GM21619 (cell line): Measurements from ENCODE around the gene CFAP99.

Source experiments
- ATAC-seq: cut with Tn5 transposase; IDR thresholded peaks from one replicate; pipeline ENCODE4 v1.9.1; 2021; ENCODE audit not compliant: unreplicated experiment

Gene CFAP99

GRCh38 chr4:2445130-2445529 lies 26.4 kb downstream of the CFAP99 start:
- no peak for ATAC-seq

DNA sequence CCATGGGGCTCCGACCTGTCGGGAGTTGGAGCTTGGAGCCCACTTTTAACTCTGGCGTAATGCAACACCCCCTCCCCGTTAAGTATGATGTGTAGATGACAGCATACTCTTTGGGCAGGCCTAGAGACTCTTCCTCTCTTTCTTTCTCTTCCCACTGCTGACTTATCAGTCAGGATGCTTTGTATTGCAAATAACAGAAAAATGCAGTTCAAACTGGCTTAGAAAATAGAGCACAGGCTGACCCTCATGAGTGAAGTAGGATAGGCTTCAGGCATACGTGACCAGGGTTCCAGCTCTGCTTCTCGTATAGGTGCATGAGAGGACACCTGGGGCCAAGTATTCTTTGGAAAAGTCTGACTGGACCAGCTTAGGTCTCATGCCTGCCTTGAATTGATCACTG lies 26.8 kb downstream of the CFAP99 start:
- ATAC-seq, result no peak

DNA sequence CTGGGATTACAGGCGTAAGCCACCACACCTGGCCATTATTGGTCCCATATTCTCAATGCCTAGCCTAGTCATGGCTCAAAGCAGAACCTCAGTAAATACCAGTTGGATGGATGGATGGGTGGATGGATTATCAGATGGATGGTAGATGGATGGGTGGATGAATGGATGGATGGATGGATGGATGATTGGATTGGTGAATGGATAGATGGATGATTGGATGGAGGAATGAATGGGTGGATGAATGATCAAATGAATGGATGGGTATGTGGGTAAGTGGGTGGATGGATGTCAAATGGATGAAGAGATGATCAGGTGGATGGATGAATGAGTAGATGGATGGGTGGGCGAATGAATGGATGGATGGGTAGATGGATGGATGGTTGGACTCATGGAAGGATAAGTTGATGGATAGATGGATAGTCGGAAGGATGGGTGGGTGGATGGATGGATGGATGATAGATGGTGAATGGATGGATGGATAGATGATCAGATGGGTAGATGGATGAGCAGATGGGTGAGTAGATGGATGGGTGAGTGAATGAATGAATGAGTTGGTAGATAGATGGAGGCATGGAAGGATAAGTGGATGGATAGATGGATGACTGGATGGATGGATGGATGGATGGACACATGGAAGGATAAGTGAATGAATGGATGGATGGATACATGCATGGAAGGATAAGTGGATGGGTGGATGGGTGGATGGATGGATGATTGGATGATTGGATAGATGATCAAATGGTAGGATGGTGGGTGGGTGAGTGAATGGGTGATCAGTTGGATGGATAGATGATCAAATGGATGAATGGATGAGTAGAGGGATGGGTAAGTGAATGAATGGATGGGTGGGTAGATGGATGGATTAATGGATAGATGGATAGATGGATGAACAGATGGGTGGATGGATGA lies 28.2 kb downstream of the CFAP99 start:
- ATAC-seq, result no peak

GRCh38 chr4:2448589-2448988 lies 29.8 kb downstream of the CFAP99 start:
- ATAC-seq, result no peak

- no peak for ATAC-seq
These were observed 30.3 kb downstream of the CFAP99 start for GRCh38 chr4:2449051-2449450.

GRCh38 chr4:2449511-2450392 lies 31.0 kb downstream of the CFAP99 start:
- no peak for ATAC-seq

- ATAC-seq, result no peak
These were observed 31.8 kb downstream of the CFAP99 start for GRCh38 chr4:2450394-2451035.

GRCh38 chr4:2451036-2451520 lies 32.3 kb downstream of the CFAP99 start:
- ATAC-seq, result no peak

GRCh38 chr4:2451821-2452785 lies 33.3 kb downstream of the CFAP99 start:
- ATAC-seq, result no peak

- no peak for ATAC-seq
These were observed 38.9 kb downstream of the CFAP99 start for GRCh38 chr4:2457481-2458295.

DNA sequence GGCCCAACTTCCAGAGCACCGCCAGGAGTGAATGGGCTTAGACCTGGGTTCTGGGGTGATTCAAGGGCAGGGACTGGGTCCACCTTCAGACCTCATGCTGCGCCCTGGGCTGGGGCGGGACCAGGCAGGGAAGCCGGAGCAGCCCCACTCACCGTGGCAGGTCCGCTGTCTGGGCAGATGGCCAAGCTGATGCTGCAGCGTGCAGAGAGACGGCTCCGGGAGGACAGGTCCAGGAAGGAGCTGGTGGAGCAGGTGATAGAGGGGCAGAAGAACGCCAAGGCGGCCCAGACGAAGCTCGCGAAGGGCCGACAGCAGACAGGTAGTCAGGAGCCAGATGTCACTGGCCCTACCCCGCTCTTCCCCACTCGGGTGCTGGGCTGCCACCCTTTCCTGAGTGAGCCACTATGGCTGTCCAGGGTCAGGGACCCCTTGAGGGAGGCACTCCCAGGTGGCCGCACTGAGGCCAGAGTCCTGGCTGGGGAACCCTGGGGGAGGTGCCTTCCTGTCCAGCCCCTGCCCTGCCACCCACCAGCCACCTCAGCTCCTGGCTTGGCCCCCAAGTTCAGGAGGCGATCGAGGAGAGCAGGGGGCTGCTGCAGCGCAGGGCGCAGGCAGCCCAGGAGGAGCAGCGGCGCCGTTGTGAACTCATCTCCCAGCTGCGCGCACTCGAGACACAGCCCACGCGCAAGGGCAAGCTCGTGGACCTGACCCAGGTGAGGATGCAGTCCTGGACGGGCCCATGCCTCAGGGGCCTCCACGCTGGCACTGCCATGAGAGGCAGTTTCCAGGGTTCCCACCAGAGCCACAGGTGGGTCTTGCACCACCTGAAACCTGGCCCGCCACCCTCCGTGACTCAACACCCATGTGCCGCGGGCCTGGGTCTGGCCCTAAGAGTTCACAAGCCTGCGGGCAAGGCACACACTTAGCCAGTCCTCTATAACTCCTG lies 40.1 kb downstream of the CFAP99 start:
- ATAC-seq, result no peak

- ATAC-seq, result no peak
These were observed 41.0 kb downstream of the CFAP99 start for GRCh38 chr4:2459589-2460349.

DNA sequence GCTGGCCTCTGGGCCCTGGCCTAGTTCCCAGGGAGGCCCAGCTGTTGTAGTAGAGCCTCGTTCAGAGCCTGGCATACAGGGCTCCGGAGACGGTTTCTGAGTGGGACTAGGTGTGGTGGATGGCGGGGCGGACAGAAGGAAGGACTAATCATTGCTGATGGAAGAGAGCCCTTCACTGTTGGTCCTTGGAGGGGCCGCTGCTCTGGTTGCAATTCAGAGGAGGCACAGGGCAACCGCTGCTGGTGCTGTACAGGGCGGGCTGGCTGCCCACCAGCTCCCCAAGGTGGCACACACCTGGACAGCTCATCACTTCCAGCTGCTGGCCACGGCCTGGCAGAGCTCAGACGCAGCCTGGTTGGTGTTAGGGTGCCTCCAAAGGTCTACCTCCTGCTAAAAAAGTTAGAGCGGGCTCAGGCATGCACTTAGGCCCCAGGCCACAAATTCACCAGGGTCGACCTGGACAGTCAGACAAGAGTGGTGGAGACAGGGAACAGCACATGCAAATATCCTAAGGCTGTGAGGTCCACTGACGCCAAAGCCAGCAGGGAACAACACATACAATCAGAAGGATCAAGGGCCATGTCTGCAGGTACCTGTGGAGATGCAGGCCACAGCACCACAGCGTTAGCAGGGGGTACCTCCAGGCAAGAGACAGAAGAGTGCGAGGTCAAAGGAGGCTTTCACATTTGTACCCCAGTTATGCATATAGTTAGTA lies 42.6 kb downstream of the CFAP99 start:
- ATAC-seq, result no peak

DNA sequence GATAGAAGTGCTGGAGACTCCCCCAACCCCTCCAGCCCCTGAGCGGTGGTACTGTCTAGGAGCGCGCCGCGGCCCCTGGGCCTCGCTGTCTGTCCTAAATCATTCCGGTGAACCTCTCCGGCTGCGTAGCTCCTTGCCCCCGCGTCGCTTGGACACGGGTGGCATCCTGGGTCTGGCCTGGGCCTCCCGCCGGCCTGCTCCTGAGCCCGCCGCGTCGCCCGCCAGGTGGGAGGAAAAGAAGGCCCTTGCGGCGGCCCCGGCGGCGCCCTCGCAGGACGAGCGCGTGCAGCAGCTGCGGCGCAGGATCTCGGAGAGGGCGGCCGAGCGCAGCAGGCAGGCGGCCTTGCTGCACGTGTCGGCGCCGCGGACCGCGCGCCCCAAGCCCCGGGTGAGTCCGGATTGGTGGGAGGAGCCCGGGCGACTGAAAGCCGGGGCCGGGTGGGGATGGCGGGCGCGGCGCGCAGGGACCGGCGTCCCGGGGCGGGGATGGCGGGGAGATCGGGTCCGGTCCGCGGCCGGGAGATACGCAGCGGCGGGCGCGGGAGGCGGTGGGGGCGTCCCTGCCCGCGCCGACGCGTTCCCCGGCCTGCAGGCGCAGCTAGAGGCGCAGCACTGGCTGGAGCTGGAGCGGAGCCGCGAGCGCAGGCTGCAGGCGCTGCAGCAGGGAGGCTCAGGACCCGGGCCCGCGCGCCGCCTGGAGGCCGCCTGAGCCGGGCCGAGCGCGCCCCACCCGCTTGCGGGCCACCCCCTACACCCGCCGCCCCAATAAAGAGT lies 43.6 kb downstream of the CFAP99 start:
- peak; percentile 76 for ATAC-seq

GRCh38 chr4:2462992-2463762 lies 44.4 kb downstream of the CFAP99 start:
- no peak for ATAC-seq
